Coronary artery (tissue), 2 donors: ENCODE results near the gene NR5A2.

Source experiments
- DNase-seq: peaks from one replicate; pipeline ENCODE4 v3.0.0-alpha.2; 2017; ENCODE audit warnings: low spot score
- H3K27ac ChIP-seq, 2 donors: fragments of 200-600 bp; sonication (generic); one replicate each; pipeline ENCODE4 v1.5.1; 2016 to 2019
- H3K4me3 ChIP-seq: fragments of 200-600 bp; sonication (generic); 2 replicates; pipeline ENCODE4 v1.5.1; 2016; ENCODE audit warnings: mild to moderate bottlenecking, moderate library complexity
- TF ChIP-seq, protein P1 (sequence below): fragments of 200-600 bp; sonication (generic); IDR thresholded peaks from one replicate; pipeline ENCODE4 v1.5.1; 2019; ENCODE audit warnings: antibody characterized with exemption

NR5A2 gene

DNA sequence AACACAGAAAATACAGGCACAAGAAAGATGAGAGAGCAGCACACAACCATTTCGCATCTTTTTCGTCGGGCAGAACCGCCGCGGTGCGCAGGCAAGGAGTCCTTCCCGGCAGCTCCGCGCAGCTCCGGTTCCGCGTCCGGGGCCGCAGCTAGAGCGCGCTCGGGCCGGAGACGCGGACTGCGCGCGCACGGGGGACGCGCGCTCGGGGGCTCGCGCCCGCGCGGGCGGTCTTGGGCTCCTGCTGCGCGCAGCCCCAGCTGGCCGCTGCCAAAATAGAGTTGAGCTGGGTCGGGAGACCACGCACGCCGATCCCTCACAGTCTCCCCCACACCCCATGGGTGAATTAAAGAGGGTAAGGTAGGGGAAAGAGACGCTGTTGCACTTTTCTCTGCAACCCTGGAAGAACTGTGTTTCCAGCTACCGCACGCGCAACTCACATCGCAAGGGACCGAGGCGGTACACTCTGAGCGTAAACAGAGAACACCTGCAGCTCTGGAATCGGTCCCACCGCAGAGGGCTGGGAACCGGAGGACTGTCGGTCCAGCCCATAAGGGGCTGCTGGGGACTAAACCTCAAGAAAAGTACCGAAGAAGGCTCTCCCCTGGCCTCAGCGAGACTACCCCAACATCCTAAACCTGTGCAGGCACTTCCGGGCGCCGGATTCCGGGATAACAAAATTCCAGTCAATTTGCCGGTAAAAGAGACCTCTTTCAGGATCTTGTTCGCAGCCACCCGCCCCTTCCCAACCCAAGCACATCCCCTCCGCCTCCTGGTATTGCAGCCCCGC, 1.7 kb downstream of the NR5A2 start:
- TF ChIP-seq, protein P1, sequence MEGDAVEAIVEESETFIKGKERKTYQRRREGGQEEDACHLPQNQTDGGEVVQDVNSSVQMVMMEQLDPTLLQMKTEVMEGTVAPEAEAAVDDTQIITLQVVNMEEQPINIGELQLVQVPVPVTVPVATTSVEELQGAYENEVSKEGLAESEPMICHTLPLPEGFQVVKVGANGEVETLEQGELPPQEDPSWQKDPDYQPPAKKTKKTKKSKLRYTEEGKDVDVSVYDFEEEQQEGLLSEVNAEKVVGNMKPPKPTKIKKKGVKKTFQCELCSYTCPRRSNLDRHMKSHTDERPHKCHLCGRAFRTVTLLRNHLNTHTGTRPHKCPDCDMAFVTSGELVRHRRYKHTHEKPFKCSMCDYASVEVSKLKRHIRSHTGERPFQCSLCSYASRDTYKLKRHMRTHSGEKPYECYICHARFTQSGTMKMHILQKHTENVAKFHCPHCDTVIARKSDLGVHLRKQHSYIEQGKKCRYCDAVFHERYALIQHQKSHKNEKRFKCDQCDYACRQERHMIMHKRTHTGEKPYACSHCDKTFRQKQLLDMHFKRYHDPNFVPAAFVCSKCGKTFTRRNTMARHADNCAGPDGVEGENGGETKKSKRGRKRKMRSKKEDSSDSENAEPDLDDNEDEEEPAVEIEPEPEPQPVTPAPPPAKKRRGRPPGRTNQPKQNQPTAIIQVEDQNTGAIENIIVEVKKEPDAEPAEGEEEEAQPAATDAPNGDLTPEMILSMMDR = no peak
- no peak overlapping the region for H3K27ac ChIP-seq
- DNase-seq = peak; percentile 69
- H3K4me3 ChIP-seq = peak overlapping the region; percentile 61

DNA sequence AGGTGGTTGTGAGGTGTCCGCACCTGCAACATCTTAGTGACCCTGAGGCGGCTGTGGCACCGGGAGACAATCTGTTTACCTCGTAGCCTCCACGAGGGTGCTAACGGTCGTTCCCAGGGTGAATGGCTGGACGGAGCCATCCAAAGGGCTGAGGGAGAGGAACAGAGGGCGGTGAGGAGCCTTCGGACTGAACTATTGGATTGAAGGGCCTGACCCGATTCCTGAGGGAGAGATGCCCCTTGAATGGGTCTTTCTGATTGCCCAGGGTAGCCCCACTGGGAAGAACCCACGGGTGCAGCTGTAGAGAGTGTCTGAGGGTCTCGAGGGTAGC, 2.3 kb downstream of the NR5A2 start:
- peak; percentile 62 for DNase-seq
- peak overlapping the region; percentile 61 for H3K4me3 ChIP-seq
- H3K27ac ChIP-seq = no peak overlapping the region
- TF ChIP-seq, protein P1 = no peak

GRCh38 chr1:200030791-200031190, 3.3 kb downstream of the NR5A2 start:
- Histone ChIP-seq H3K4me3 (no peak overlapping the region), H3K27ac (no peak overlapping the region)
- DNase-seq = peak; percentile 11
- TF ChIP-seq, protein P1 = no peak

- no peak overlapping the region for H3K4me3 ChIP-seq
- DNase-seq = no peak
- no peak overlapping the region for H3K27ac ChIP-seq
- TF ChIP-seq, protein P1 = no peak
Observed at GRCh38 chr1:200033511-200034261, 6.2 kb downstream of the NR5A2 start.

DNA sequence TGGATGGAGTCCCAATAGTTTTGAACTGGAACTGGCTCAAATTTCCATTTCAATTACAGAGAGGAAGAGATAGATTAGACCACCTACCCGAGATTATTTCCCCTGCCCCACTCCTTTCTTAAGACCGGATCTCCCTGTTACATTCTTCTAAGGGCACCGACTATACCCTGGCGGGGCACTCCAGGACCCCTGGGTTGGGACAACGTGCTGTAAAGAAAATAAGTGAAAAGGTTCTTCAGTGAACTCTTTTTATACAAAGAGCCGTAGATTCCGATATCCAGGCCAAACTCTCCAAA, 6.7 kb downstream of the NR5A2 start:
- peak overlapping the region; percentile 46 for H3K4me3 ChIP-seq
- H3K27ac ChIP-seq = no peak overlapping the region
- TF ChIP-seq, protein P1 = no peak
- no peak for DNase-seq

DNA sequence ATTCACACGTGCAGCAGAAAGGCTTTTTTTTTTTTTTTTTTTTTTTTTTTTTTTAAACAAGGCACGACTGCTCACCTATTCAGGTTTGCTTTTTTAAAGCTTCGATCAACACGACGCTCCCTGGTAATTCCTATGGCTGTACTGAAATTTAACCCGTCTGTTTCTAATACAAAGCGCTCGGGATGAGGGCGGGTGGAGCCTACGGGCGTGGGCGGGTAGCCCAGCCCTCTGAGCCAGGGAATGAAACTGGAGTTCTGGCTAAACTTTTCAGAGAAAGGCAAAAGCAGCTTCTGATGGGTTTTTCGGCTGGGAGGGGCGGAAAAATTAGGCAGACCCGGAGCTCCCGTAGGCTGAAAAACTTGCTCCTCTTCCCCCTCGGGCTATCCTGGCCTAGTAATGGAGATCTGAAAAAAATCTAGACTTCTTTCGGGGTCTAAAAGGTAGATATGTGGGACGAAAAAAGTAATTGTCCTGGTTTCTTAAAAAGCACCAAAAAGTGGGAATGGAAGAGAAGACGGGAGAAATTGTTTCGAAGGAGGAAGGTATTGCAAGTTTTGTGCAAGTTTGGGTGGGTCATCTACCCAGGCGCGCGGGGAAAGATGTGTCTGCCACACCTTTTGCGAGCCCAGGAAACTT, 7.4 kb downstream of the NR5A2 start:
- no peak for DNase-seq
- TF ChIP-seq, protein P1 = no peak
- H3K4me3 ChIP-seq = peak overlapping the region; percentile 46
- H3K27ac ChIP-seq = no peak overlapping the region
